Activated CD4-positive, alpha-beta T cell treated with anti-CD3 and anti-CD28 coated beads, Interleukin-2, amount 50 U/mL, for 24 hours (primary cell): ENCODE data around the gene STN1.

ENCODE experiments used
- DNase-seq, 2 donors: peaks; one replicate each; pipeline ENCODE4 v3.0.0-alpha.2; 2020; ENCODE audit warnings: low read depth in 1 of 2, low spot score in 1 of 2

STN1 gene

DNA sequence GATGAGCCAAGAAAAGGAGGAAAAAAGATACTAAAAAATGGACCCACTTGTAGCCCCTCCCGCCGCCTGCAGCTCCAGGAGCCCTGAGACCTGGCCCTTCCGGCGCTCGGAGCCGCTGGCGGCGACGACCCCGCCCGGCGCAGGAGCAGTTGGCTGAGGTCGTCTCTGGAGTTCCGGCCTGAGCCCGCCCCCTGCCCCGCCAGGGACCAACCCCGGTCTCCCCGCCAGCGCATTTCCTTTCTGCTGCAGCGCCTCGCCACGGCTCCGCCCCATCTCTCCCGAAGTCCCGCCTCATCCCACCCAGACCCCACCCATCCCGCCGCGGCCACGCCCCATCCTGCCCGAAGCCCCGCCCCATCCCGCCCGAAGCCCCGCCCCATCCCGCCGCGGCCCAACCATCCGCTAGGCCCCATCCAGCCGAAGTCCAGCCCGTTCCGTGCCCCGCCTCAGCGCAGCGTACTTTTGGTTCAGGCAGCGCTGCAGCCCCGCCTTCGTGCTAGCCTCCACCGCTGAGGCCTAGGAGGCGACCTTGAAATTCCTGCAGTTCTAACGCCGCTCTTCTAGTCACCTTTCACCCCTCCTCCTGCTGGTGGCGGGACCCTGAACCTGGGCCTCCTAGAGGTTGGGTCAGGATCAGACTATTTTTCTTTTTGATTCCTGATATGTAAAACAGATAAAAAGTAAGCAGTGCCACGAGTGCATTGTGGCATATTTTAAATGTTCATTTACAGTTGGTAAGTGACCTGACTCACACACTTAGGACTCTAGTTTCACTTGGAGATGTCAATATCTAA lies at the start of gene STN1:
STN1 (minus strand) TSS at position 132 of the 794 bp plus-strand sequence. CDS start 590 bp downstream, outside the sequence.
- peak; percentile 88 to 94 for DNase-seq

- DNase-seq: no peak
These were observed 49.6 kb upstream of the STN1 start for GRCh38 chr10:103967448-103968071.

- DNase-seq: peak; percentile 63 to 70
These were observed 48.9 kb upstream of the STN1 start, which contains the start of gene SLK for GRCh38 chr10:103966671-103967447. Gene SLK, plus strand, starts transcription at chr10:103967140. Its CDS starts 606 bp downstream, at chr10:103967746.

GRCh38 chr10:103960103-103960502 lies 42.1 kb upstream of the STN1 start:
- no peak for DNase-seq

DNA sequence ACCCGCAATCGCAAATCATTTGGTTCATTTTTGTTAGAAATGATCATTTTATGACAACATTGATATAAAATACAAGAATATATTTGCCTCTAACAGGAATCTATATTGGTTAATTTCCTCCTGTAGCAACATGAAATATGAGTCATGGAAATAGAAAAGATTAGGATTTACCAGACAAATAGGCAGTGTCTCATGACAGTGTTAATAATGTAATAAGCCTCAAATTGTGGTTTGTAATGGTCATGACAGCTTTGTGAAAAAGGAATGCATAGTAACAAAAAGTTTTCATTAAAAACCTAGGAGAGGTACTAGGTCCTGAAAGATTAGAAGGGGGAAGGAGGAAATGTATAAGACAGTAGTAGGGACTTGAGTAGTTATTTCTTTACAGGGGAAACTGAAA lies 41.0 kb upstream of the STN1 start:
- no peak for DNase-seq

- no peak for DNase-seq
These were observed 36.6 kb upstream of the STN1 start for GRCh38 chr10:103954543-103954942.

DNA sequence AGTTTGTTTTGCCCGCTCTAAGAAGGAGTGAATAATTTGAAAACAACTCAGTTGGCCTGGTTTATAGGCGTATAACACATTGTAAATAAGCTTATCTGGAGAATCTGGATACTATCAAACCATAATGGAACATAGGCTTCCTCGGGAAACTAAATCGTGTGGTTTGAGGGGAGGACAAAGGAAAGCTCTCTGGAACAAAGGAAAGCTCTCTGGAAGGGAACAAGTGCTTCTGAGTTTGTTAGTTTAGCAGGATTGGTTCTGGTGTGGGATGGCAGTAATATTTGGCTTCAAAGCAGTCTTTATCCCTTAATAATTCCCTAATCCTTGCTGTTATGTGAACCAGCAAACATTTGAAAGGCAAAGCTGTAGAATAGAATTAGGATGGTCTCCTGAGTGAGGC lies 34.0 kb upstream of the STN1 start:
- DNase-seq: no peak

DNA sequence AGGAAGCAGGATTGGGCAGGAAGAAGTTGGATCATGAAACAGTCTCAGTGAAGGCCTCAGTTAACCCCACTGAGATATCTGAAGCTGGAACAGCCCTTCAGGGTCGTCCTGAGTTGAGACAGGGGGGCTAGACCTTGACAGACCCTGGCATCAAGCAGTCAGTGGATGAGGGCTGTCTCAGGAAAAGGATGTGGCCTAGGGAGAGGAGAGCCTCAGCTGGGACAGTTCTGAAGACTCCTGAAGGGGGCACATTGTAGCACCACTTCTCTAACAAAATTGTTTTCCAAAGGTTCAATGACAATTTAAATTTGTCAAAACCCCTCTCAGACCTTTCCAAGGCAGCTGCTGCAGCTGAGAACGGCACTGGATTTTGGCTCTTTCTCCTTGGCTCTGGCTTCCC lies 33.2 kb upstream of the STN1 start:
- DNase-seq: no peak

DNA sequence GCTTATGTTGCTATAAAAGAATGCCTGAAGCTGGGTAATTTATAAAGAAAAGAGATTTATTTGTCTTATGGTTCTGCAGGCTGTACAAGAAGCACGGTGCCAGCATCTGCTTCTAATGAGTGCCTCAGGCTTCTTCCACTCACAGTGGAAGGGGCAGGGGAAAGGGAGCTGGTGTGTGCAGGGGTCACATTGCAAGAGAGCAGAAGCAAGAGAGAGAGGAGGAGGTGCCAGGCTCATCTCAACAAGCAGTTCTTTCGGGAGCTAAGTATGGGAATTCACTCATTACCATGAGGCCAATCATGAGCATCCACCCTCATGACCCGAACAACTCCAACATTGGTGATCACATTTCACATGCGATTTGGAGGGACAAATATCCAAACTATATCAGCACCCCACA lies 31.7 kb upstream of the STN1 start:
- DNase-seq: no peak

DNA sequence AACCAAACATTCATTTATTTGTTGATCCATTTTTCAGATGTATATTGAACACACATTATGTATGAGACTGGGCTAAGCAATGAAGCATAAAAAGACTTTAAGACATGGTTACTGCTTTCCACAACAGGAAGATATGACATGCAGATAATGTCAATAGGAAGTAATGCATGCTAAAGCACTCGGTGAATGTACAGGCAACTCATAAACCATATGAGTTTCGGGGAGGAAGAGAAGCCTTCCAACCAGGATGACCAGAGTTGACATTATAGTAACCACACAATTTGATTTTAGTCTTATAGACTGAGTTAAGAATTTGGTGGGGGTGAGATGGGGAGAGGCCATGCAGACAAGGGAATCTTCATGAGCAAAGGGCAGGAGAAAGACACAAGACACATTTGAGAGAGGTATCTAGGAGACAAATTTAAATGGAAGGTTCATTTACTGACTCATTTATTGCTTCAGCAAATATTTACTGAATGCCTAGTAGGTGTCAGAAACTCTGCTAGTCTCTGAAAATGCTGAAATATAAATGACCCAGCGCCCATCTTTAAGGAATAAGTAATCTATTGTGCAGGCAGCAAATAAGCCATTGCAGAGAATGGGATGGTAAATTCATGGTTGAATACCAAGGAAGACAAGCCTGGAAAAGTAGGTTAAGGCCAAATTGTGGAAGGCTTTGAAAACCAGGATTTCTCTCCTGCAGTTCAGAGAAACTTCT lies 30.0 kb upstream of the STN1 start:
- DNase-seq: no peak

- no peak for DNase-seq
These were observed 24.9 kb upstream of the STN1 start for GRCh38 chr10:103942866-103943265.

GRCh38 chr10:103941801-103942200 lies 23.8 kb upstream of the STN1 start:
- no peak for DNase-seq

DNA sequence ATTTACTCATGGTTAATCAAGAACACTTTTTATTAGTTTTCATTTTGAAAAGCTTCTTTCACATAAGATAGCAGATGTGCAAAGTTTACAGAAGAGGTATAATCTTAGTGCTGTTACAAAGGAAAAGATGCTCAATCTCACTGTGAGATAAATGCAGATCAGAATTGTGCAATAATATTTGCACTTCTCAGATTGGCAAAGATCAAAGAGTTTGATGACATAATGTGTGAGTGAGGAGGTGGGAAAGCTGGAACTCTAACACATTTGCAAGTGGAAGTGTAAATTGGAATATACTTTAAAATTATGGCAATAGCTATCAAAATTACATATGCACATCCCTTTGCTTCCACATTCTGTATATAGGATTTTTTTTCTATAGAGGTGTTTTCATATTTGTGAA lies 21.5 kb upstream of the STN1 start:
- DNase-seq: no peak

- no peak for DNase-seq
These were observed 18.0 kb upstream of the STN1 start for GRCh38 chr10:103936022-103936421.

DNA sequence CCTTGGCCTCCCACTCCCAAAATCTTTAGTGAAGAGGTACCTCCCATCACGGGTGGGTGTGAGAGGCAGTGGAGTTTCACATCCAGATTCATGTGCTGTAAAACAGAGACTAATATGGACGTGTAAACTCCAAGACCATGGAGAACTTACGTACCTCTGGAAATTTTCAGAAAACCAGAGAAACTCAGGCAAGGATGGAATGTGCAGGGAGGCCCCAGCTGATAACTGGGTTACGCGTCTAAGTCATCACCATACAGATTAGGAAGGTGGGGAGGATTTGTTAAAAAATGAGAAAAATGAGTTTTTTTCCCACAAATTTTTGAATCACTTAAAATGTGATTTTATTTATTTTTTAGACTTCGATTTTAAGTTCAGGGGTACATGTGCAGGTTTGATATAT lies 16.3 kb upstream of the STN1 start:
- DNase-seq: no peak

DNA sequence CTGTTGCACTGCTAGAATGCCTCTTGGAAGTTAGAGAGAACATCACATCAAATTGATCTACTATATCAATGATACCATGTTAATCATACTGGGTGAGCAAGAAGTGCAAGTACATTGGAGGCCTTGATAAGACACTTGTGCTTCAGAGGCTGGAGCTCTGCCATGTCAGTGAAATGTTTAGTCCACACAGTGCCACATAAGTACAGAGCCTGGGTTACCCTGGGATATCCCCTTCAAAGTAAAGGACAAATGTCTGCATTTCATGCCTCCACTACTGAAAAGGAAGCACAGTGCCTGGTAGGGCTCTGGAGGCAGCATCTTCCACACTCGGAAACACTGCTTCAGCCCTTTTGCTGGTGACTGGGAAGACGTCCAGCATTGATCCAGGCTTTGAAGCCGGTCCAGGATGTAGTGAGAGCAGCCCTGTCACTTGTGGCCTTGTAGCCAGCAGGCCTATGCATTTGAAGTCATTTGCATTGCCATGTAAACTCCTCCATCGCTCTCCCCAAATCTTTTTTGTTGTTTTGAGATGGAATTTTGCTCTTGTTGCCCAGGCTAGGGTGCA lies 15.7 kb upstream of the STN1 start:
- DNase-seq: no peak

DNA sequence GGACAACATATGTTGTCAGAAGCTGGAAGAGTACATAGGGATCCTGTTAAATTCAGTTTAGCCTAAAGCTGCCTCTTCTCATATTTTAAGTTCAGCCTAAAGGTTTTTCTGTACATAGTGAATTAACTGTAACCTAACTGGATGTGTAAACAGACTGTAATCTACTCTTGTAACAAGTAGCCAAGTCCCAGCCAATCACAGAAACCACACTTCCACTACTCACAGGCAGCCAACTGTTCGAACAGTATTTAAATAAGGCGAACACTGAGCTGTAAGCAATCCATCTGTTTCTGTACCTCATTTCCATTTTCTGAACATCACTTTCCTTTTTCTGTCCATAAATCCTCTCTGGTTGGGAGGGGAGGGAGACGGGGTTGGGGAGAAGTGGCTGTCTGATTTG lies 15.0 kb upstream of the STN1 start:
- DNase-seq: no peak

- no peak for DNase-seq
These were observed 14.3 kb upstream of the STN1 start for GRCh38 chr10:103932271-103932670.

DNA sequence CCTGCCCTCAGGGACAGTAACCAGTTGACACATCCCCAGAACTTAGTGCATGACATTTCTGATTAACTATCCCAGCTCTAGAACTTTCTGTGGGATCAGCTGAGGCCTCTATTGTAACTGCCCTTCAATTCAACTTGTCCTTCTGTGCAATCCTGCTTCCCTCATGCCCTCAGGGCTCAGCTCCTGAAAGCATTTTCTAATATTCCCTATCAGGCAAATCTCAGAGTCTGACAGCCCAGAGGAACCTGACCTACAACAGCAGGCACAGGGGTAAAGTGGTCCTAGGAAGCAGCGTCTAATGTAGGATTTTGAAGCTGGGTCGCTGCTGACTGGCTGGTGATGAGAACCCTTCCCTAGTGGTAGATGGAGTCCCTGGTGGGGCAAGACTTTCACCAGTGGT lies 13.6 kb upstream of the STN1 start:
- DNase-seq: no peak

GRCh38 chr10:103930881-103931280 lies 12.9 kb upstream of the STN1 start:
- no peak for DNase-seq

GRCh38 chr10:103930449-103930848 lies 12.5 kb upstream of the STN1 start:
- no peak for DNase-seq
